C4-2B (cell line): ENCODE measurements around the gene TMEM45B.

Experiments
- CTCF ChIP-seq: fragments of 450-650 bp; conservative IDR thresholded peaks from 2 replicates; pipeline ENCODE4 v1.5.1; 2017; ENCODE audit warnings: mild to moderate bottlenecking
- ZFX ChIP-seq: fragments of 450-650 bp; IDR thresholded peaks from 2 replicates; pipeline ENCODE4 v1.6.1; 2017

- no peak for TF ChIP-seq CTCF
- no peak for TF ChIP-seq ZFX
These were observed 2.3 kb upstream of the TMEM45B start for GRCh38 chr11:129813231-129813791.
